ENCODE results near the gene PBX3. TPM values are rescaled to one million over a fixed set of nuclear protein-coding genes. Genes with fewer than 3 reads are reported as not detected.
A peak's percentile ranks its signal among the peaks of the same experiment; 100 is the strongest.

The PBX3 gene
- total RNA-seq, 4 donors from 2014 or later: 5.1 to 360 (median 44.1) TPM

DNA sequence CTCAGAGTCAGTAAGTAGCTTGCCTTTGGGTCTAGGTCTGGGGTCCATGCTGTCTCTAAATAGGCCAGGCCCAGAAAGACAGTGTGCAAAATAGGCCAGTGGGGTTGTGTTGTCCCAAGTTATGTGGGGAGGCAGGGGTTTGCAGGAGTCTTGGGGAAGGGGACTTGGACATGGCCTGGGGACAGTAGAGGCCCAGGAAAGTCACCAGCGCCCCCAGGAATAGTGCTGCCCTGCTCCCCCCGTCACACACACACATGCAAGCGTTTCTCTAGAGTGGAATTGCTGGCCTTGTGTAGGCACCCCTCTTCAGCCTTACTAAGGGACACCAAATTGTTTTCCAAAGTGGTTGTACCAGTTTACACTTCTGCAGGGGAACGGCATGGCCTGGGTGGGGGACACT is 227.5 kb downstream of the PBX3 start:
- TF ChIP-seq, protein P1, sequence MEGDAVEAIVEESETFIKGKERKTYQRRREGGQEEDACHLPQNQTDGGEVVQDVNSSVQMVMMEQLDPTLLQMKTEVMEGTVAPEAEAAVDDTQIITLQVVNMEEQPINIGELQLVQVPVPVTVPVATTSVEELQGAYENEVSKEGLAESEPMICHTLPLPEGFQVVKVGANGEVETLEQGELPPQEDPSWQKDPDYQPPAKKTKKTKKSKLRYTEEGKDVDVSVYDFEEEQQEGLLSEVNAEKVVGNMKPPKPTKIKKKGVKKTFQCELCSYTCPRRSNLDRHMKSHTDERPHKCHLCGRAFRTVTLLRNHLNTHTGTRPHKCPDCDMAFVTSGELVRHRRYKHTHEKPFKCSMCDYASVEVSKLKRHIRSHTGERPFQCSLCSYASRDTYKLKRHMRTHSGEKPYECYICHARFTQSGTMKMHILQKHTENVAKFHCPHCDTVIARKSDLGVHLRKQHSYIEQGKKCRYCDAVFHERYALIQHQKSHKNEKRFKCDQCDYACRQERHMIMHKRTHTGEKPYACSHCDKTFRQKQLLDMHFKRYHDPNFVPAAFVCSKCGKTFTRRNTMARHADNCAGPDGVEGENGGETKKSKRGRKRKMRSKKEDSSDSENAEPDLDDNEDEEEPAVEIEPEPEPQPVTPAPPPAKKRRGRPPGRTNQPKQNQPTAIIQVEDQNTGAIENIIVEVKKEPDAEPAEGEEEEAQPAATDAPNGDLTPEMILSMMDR (IDR thresholded peaks at IDR 0.05): no peak
- no peak for TF ChIP-seq POLR2A (IDR thresholded peaks at IDR 0.05)
- intact Hi-C loops (cut with DNase I; ENCODE audit: low total_unique reads): no loop called here
- no peaks in the 10 kb centered on the region for H3K4me1 ChIP-seq

DNA sequence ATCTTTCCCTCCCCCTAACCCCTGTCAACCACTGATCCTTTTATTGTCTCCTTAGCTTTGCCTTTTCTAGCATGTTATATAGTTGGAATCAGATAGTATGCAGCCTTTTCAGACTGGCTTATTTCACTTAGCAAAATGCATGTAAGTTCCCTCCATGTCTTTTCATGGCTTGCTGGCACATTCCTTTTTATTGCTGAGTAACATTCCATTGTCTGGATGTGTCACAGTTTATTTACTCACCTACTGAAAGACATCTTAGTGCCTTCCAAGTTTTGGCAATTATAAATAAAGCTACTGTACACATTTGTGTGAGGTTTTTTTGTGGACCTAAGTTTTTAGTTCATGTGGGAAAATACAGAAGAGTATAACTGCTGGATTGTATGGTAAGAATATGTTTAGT is 230.1 kb downstream of the PBX3 start:
- Histone ChIP-seq H3K4me3 (no peak overlapping the region), H3K9me3 (peaks cover 0 to 7% of the 10 kb centered on the region in 2 donors), H3K4me1 (no peaks in the 10 kb centered on the region), H3K27ac (no peak overlapping the region), H3K27me3 (no peaks in the 10 kb centered on the region), H3K36me3 (no peaks in the 10 kb centered on the region)
- DNase-seq: no peak
- intact Hi-C loops (cut with DNase I; ENCODE audit: low total_unique reads): no loop called here
- no peak for TF ChIP-seq POLR2A (IDR thresholded peaks at IDR 0.05)
- TF ChIP-seq, protein P1 (IDR thresholded peaks at IDR 0.05): no peak

More for the DNA sequence above, 227.5 kb downstream of the PBX3 start:
- H3K27me3 ChIP-seq: no peaks in the 10 kb centered on the region
- peaks cover 0 to 4% of the 10 kb centered on the region in 2 donors for H3K9me3 ChIP-seq
- H3K27ac ChIP-seq: no peak overlapping the region
- DNase-seq: no peak
- H3K36me3 ChIP-seq: no peaks in the 10 kb centered on the region
- no peak overlapping the region for H3K4me3 ChIP-seq

DNA sequence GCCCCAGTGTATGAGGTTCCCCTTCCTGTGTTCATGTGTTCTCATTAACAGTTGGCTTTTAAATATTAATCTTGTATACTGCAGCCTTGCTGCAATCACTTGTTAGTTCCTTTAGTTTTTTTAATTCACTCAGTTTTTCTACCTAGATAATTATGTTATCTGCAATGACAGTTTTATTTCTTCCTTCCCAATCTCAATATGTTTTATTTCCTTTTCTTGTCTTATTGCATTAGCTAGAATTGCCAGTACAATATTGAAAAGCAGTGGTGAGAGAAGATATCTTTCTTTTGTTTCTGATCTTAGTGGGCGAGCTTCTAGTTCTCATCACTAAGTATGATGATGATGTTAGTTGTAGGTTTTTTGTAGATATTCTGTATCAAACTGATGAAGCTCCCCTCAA is 232.2 kb downstream of the PBX3 start:
- intact Hi-C loops (cut with DNase I; ENCODE audit: low total_unique reads): no loop called here
- no peak for DNase-seq
- no peaks in the 10 kb centered on the region for H3K36me3 ChIP-seq

DNA sequence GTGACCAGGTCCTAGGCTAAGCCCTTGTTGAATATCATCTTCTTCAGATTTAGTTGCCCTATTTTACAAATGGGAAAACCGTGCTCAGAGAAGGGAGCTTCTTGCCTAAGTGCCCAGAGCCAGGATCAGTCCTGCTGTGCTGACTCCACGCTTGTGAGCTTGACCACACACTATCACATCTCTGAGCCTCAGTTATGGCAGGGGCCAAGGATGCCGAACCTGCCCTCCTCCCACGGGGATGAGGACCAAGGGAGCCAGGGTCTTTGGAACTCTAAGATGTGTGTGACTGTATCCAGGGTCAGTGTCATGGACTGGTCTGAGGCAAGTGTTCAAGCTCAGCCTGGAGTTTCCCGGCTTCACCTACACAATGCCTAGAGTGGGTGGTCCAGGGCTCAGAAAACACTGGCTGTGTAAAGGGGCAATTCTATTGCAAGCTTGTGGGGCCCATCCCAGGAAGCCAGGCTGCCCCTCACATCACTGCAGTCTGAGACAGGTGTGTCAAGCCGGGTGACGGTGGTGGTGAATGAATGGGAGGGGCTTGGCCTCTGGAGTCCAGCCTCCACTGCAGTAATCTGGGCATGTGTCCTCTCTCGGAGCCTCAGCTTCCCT is 235.7 kb downstream of the PBX3 start:
- H3K4me1 ChIP-seq: no peaks in the 10 kb centered on the region
- no peaks in the 10 kb centered on the region for H3K27me3 ChIP-seq
- intact Hi-C loops (cut with DNase I; ENCODE audit: low total_unique reads): no loop called here
- H3K4me3 ChIP-seq: no peak overlapping the region
- peaks cover 0 to 7% of the 10 kb centered on the region in 2 donors for H3K9me3 ChIP-seq
- peak in 1 of 2 donors; percentile 2 for DNase-seq
- H3K36me3 ChIP-seq: no peaks in the 10 kb centered on the region
- TF ChIP-seq, protein P1 (IDR thresholded peaks at IDR 0.05): no peak
- H3K27ac ChIP-seq: no peak overlapping the region

More for the DNA sequence above, 232.2 kb downstream of the PBX3 start:
- no peaks in the 10 kb centered on the region for H3K27me3 ChIP-seq
- no peak overlapping the region for H3K27ac ChIP-seq
- H3K4me3 ChIP-seq: no peak overlapping the region
- no peak for TF ChIP-seq POLR2A (IDR thresholded peaks at IDR 0.05)
- TF ChIP-seq, protein P1 (IDR thresholded peaks at IDR 0.05): no peak
- no peaks in the 10 kb centered on the region for H3K4me1 ChIP-seq
- peaks cover 0 to 7% of the 10 kb centered on the region in 2 donors for H3K9me3 ChIP-seq

DNA sequence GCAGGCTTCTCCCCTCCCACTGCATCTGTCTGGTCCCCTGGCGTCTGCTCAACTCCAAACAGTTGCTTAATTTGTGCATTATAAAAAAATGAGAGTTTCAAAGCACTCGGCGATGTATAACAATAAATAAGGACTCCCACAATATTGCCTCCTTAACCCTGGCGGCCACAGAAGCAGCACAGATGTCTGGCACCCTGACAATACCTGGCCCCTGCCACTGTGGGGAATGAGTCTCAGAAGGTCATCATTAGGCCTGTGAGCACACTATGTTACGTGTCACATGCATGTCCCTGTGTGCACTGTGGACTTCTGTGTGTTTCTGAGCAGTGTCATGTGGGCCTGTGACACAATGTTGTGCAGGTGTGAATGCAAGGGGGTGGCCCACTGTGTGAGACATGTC is 236.5 kb downstream of the PBX3 start:
- peaks cover 0 to 7% of the 10 kb centered on the region in 2 donors for H3K9me3 ChIP-seq
- no peaks in the 10 kb centered on the region for H3K36me3 ChIP-seq
- intact Hi-C loops (cut with DNase I; ENCODE audit: low total_unique reads): no loop called here
- no peak overlapping the region for H3K4me3 ChIP-seq
- H3K27me3 ChIP-seq: no peaks in the 10 kb centered on the region
- H3K4me1 ChIP-seq: no peaks in the 10 kb centered on the region
- H3K27ac ChIP-seq: no peak overlapping the region
- DNase-seq: peak in 1 of 2 donors; percentile 2
- TF ChIP-seq, protein P1 (IDR thresholded peaks at IDR 0.05): no peak
- no peak for TF ChIP-seq POLR2A (IDR thresholded peaks at IDR 0.05)
